GM23338 (cell line): ENCODE data around the gene MDN1. TPM values are rescaled to one million over a fixed set of nuclear protein-coding genes. Genes with fewer than 3 reads are reported as not detected.
A peak's percentile ranks its signal among the peaks of the same experiment; 100 is the strongest.

Source experiments
- ATAC-seq: fragments of 200-7000 bp; cut with Tn5 transposase; 3 replicates; pipeline ENCODE4 v1.9.1; 2020
- DNase-seq: peaks from one replicate; pipeline ENCODE4 v3.0.0-alpha.2; 2015; ENCODE audit warnings: low spot score
- H2AFZ ChIP-seq: fragments of 200-600 bp; sonication (generic); 2 replicates; pipeline ENCODE4 v1.8.0; 2016; ENCODE audit warnings: antibody characterized with exemption, mild to moderate bottlenecking, moderate library complexity
- H3F3A ChIP-seq: fragments of 200-600 bp; sonication (generic); replicated peaks from 2 replicates; pipeline ENCODE4 v1.8.0; 2017; ENCODE audit warnings: antibody characterized with exemption, mixed run types, low read depth
- H3K27ac ChIP-seq: fragments of 200-600 bp; sonication (generic); 2 replicates; pipeline ENCODE4 v1.6.1; 2016; ENCODE audit warnings: low read depth
- H3K27me3 ChIP-seq: fragments of 200-600 bp; sonication (generic); 2 replicates; pipeline ENCODE4 v1.8.0; 2016; ENCODE audit warnings: mild to moderate bottlenecking, mixed run types, moderate library complexity; ENCODE audit not compliant: insufficient read depth
- H3K36me3 ChIP-seq: fragments of 200-600 bp; sonication (generic); 2 replicates; pipeline ENCODE4 v1.8.0; 2016; ENCODE audit warnings: mild to moderate bottlenecking; ENCODE audit not compliant: insufficient read depth
- H3K4me1 ChIP-seq: fragments of 200-600 bp; sonication (generic); 2 replicates; pipeline ENCODE4 v1.8.0; 2016; ENCODE audit warnings: mild to moderate bottlenecking, moderate library complexity; ENCODE audit not compliant: insufficient read depth
- H3K4me2 ChIP-seq: fragments of 200-600 bp; sonication (generic); 2 replicates; pipeline ENCODE4 v1.7.1; 2017; ENCODE audit warnings: mixed run types
- H3K4me3 ChIP-seq: fragments of 200-600 bp; sonication (generic); 2 replicates; pipeline ENCODE4 v1.6.1; 2016; ENCODE audit warnings: mixed run types
- H3K79me2 ChIP-seq: fragments of 200-600 bp; sonication (generic); replicated peaks from 2 replicates; pipeline ENCODE4 v1.8.0; 2017; ENCODE audit warnings: mild to moderate bottlenecking; ENCODE audit not compliant: insufficient read depth
- H3K9me2 ChIP-seq: fragments of 200-600 bp; sonication (generic); 2 replicates; pipeline ENCODE4 v1.8.0; 2017; ENCODE audit not compliant: insufficient read depth
- H4K20me1 ChIP-seq: fragments of 200-600 bp; sonication (generic); replicated peaks from 2 replicates; pipeline ENCODE4 v1.8.0; 2017; ENCODE audit warnings: mild to moderate bottlenecking; ENCODE audit not compliant: insufficient read depth
- H3K27ac Mint-ChIP-seq: 2 replicates; pipeline ENCODE4 v1.8.0; 2020; ENCODE audit warnings: inconsistent platforms, mild to moderate bottlenecking, moderate library complexity, mixed read lengths
- H3K27me3 Mint-ChIP-seq: 3 replicates; pipeline ENCODE4 v1.8.0; 2022; ENCODE audit warnings: low read depth, mild to moderate bottlenecking, moderate library complexity, mixed read lengths, inconsistent platforms; ENCODE audit not compliant: insufficient read depth, poor library complexity
- H3K36me3 Mint-ChIP-seq: 3 replicates; pipeline ENCODE4 v1.8.0; 2021; ENCODE audit warnings: low read depth, mild to moderate bottlenecking, inconsistent platforms, moderate library complexity, mixed read lengths
- H3K4me1 Mint-ChIP-seq: 3 replicates; pipeline ENCODE4 v1.8.0; 2020; ENCODE audit warnings: mild to moderate bottlenecking, inconsistent platforms, mixed read lengths
- H3K4me3 Mint-ChIP-seq: 3 replicates; pipeline ENCODE4 v1.8.0; 2021; ENCODE audit warnings: moderate library complexity, mild to moderate bottlenecking, inconsistent platforms, mixed read lengths
- H3K9me3 Mint-ChIP-seq: 3 replicates; pipeline ENCODE4 v1.8.0; 2020; ENCODE audit warnings: moderate library complexity, mild to moderate bottlenecking, inconsistent platforms, mixed read lengths
- CREB1 ChIP-seq: fragments of 250-450 bp; sonication (Bioruptor Pico); IDR thresholded peaks from 2 replicates; pipeline ENCODE4 v1.5.0; 2020; ENCODE audit warnings: low read depth, mild to moderate bottlenecking, moderate library complexity
- CTCF ChIP-seq, 2 experiments: fragments of 200-600 bp in 1 of 2; sonication (generic) in 1 of 2; conservative IDR thresholded peaks; 2 replicates each; pipeline versions ENCODE4 v1.5.1 to v1.6.1; 2016 to 2017; ENCODE audit warnings: antibody characterized with exemption in 2 of 2, low read depth in 2 of 2, mild to moderate bottlenecking in 2 of 2, moderate library complexity in 1 of 2
- ETS1 ChIP-seq: IDR thresholded peaks from 2 replicates; pipeline ENCODE4 v1.6.1; 2016; ENCODE audit warnings: antibody characterized with exemption
- EZH2 ChIP-seq: fragments of 200-600 bp; sonication (generic); IDR thresholded peaks from one replicate; pipeline ENCODE4 v1.8.0; 2017; ENCODE audit warnings: antibody characterized with exemption, mild to moderate bottlenecking, low read depth; ENCODE audit not compliant: unreplicated experiment
- EZH2phosphoT487 ChIP-seq: fragments of 200-600 bp; sonication (generic); IDR thresholded peaks from one replicate; pipeline ENCODE4 v1.8.1; 2018; ENCODE audit warnings: antibody characterized with exemption; ENCODE audit not compliant: unreplicated experiment
- JUNB ChIP-seq: IDR thresholded peaks from one replicate; pipeline ENCODE4 v1.6.1; 2016; ENCODE audit warnings: antibody characterized with exemption; ENCODE audit not compliant: unreplicated experiment
- NANOG ChIP-seq: IDR thresholded peaks from 2 replicates; pipeline ENCODE4 v1.6.1; 2016; ENCODE audit warnings: antibody characterized with exemption, borderline replicate concordance
- POLR2AphosphoS5 ChIP-seq: IDR thresholded peaks from 2 replicates; pipeline ENCODE4 v1.6.1; 2016; ENCODE audit warnings: antibody characterized with exemption, low read depth
- REST ChIP-seq: IDR thresholded peaks from one replicate; pipeline ENCODE4 v1.6.1; 2018; ENCODE audit warnings: antibody characterized with exemption; ENCODE audit not compliant: unreplicated experiment
- STAT1 ChIP-seq: IDR thresholded peaks from one replicate; pipeline ENCODE4 v1.6.1; 2016; ENCODE audit warnings: antibody characterized with exemption; ENCODE audit not compliant: unreplicated experiment
- ZNF114 ChIP-seq: fragments of 250-450 bp; sonication (Bioruptor Pico); IDR thresholded peaks from 2 replicates; pipeline ENCODE4 v1.5.0; 2020; ENCODE audit warnings: mild to moderate bottlenecking, moderate library complexity
- ZNF331 ChIP-seq: fragments of 250-450 bp; sonication (Bioruptor Pico); IDR thresholded peaks from 2 replicates; pipeline ENCODE4 v1.5.0; 2020; ENCODE audit warnings: low read depth, mild to moderate bottlenecking, moderate library complexity
- ZNF462 ChIP-seq: fragments of 250-450 bp; sonication (Bioruptor Pico); IDR thresholded peaks from 2 replicates; pipeline ENCODE4 v1.5.0; 2020; ENCODE audit warnings: mild to moderate bottlenecking, moderate library complexity
- long read RNA-seq: library from polyadenylated mRNA; unstranded; transcript quantifications from one replicate; pipeline ENCODE4 v2.0.0, GENCODE V29; 2020; ENCODE audit not compliant: unreplicated experiment
- polyA plus RNA-seq: library from polyadenylated mRNA; unstranded; fragments of >200 nt; fragmentation: Nextera tagmentation; extraction: Ambion mirVana; gene quantifications from 2 replicates; pipeline ENCODE4 v1.2.1, GENCODE V29; 2016
- total RNA-seq: library from RNA; depleted of rRNA; stranded (reverse); fragments of >200 nt; shearing (Covaris generic); gene quantifications from 2 replicates; pipeline ENCODE4 v1.2.3, GENCODE V29; 2014; rRNA removed

MDN1 gene
- 199 and 217 TPM in 2 replicates for total RNA-seq
- 165 and 187 TPM in 2 replicates for polyA plus RNA-seq
- long read RNA-seq, partial matches to known transcripts: 20 of 24 reads
- long read RNA-seq, other reads (novel, unspliced or antisense): 4 of 24 reads

GRCh38 chr6:89819336-89820130 lies at the start of gene MDN1:
Gene MDN1 (minus strand): TSS chr6:89819794. CDS start chr6:89819607, 187 bp downstream.
- Histone ChIP-seq H4K20me1 (peaks cover 23% of the 10 kb centered on the region), H3K27ac (peak within 1 kb of the TSS; percentile 98), H3K4me1 (peaks cover 36% of the 10 kb centered on the region), H3K27me3 (no peaks in the 10 kb centered on the region), H3F3A (peaks cover 7% of the 10 kb centered on the region), H3K79me2 (peaks cover 51% of the 10 kb centered on the region), H2AFZ (peak within 1 kb of the TSS; percentile 33; the same call in 1 of the 2 replicates), H3K9me2 (no peaks in the 10 kb centered on the region), H3K36me3 (no peaks in the 10 kb centered on the region), H3K4me3 (peak within 1 kb of the TSS; percentile 80), H3K4me2 (peak within 1 kb of the TSS; percentile 82)
- Mint-ChIP-seq H3K4me1 (peaks cover 32% of the 10 kb centered on the region), H3K36me3 (peaks cover 14% of the 10 kb centered on the region), H3K27me3 (peaks cover 7% of the 10 kb centered on the region), H3K4me3 (peak within 1 kb of the TSS; percentile 89), H3K27ac (peak within 1 kb of the TSS; percentile 97), H3K9me3 (no peaks in the 10 kb centered on the region)
- peak; percentile 99 for DNase-seq
- peak; percentile 84 for ATAC-seq
- TF ChIP-seq NANOG: no peak
- no peak for TF ChIP-seq ZNF114 (CRISPR knock-in tag)
- no peak for TF ChIP-seq ZNF331 (CRISPR knock-in tag)
- TF ChIP-seq EZH2: no peak
- no peak for TF ChIP-seq ZNF462
- no peak for TF ChIP-seq REST
- TF ChIP-seq JUNB: no peak
- TF ChIP-seq EZH2phosphoT487: no peak
- TF ChIP-seq CREB1: peak; percentile 98
- peak; percentile 93 for TF ChIP-seq POLR2AphosphoS5
- peak; percentile 80 for TF ChIP-seq ETS1
- TF ChIP-seq STAT1: no peak
- no peak for TF ChIP-seq CTCF (conservative IDR thresholded peaks at IDR 0.05; ENCODE audit: low read depth in 2 of 2)
